ENCODE results near the gene USP6NL. TPM values are rescaled to one million over a fixed set of nuclear protein-coding genes. Genes with fewer than 3 reads are reported as not detected.

USP6NL gene
- total RNA-seq, 1 experiment from 2014 or later = 24.6 TPM

- 0 out of 2 replicates have a peak overlapping the region, but pooled peaks have one; percentile 3 for H3K4me2 ChIP-seq (ENCODE audit: low read length)
- ATAC-seq (no peak), DNase-seq (ENCODE audit: low read depth, low spot score) (no peak)
- ChIA-PET RAD21 (ENCODE audit: low non-redundant PET in 1 of 2, low total read pairs in 2 of 2, uncharacterized antibody in 2 of 2, unreplicated experiment in 2 of 2) (no interaction called here), POLR2A (no interaction called here), CTCF (interaction anchor here (2.2 to 3.0 kb wide), 3 partner anchors 16 to 240 kb away, joined by 5 to 14 read pairs (median 11); no protein-coding TSS in a partner anchor)
- no TSS peak for BruUV-seq (replicated peaks)
- H3K36me3 ChIP-seq (ENCODE audit: control insufficient read depth in 1 of 2, insufficient read depth in 2 of 2, low read length in 2 of 2) = no peaks in the 10 kb centered on the region
- H3K9ac ChIP-seq (ENCODE audit: low read length) = no peak overlapping the region
- H3K4me3 ChIP-seq (replicated peaks in 1 of 2; ENCODE audit: low read depth in 1 of 2, low read length in 2 of 2) = no peak overlapping the region
- H3K27me3 ChIP-seq (ENCODE audit: insufficient read depth, low read length) = no peaks in the 10 kb centered on the region
- no peaks in the 10 kb centered on the region for H3K9me2 ChIP-seq (ENCODE audit: insufficient read depth)
- H3K9me3 ChIP-seq (ENCODE audit: control insufficient read depth in 1 of 2, insufficient read depth in 1 of 2, low read depth in 1 of 2, low read length in 2 of 2) = no peaks in the 10 kb centered on the region
- no peaks in the 10 kb centered on the region for H3K79me2 ChIP-seq (ENCODE audit: insufficient read depth, low read length)
- H2AFZ ChIP-seq (ENCODE audit: low read depth, low read length, poor library complexity, severe bottlenecking) = no peak overlapping the region
- H4K20me1 ChIP-seq (ENCODE audit: insufficient read depth) = no peaks in the 10 kb centered on the region
- peaks cover 0 to 14% of the 10 kb centered on the region in 2 experiments; a peak in 1 of 4 replicates for H3K4me1 ChIP-seq (ENCODE audit: control insufficient read depth in 1 of 2, insufficient read depth in 2 of 2, low read length in 2 of 2)
- intact Hi-C loops (cut with micrococcal nuclease) = loop anchor here (5.0 kb wide), 1 partner anchor 470 kb away; no protein-coding TSS in a partner anchor
- TF ChIP-seq FOSL1 (IDR thresholded peaks at IDR 0.05; ENCODE audit: low read depth) = peak; percentile 35; the same call in 1 of the 2 replicates
- TF ChIP-seq EZH2phosphoT487 (IDR thresholded peaks at IDR 0.05; ENCODE audit: borderline replicate concordance) = no peak
- no peak for TF ChIP-seq TCF7L2 (IDR thresholded peaks at IDR 0.05; ENCODE audit: borderline replicate concordance, extremely low read depth, insufficient read depth, insufficient read length)
- no peak for TF ChIP-seq CBX3 (IDR thresholded peaks at IDR 0.05; ENCODE audit: low read depth)
- no peak for TF ChIP-seq ZFX (IDR thresholded peaks at IDR 0.05)
- TF ChIP-seq EGR1 (IDR thresholded peaks at IDR 0.05; ENCODE audit: low read depth) = no peak
- H3K27ac ChIP-seq (ENCODE audit: low read depth, low read length) = no peak overlapping the region
These were observed 94.3 kb downstream of the USP6NL start for GRCh38 chr10:11517150-11517549.

GRCh38 chr10:11516431-11516746 lies 95.1 kb downstream of the USP6NL start:
- Histone ChIP-seq H3K27me3 (ENCODE audit: insufficient read depth, low read length) (no peaks in the 10 kb centered on the region), H3K4me3 (replicated peaks in 1 of 2; ENCODE audit: low read depth in 1 of 2, low read length in 2 of 2) (no peak overlapping the region), H3K4me1 (ENCODE audit: control insufficient read depth in 1 of 2, insufficient read depth in 2 of 2, low read length in 2 of 2) (peaks cover 0 to 14% of the 10 kb centered on the region in 2 experiments; a peak in 1 of 4 replicates), H3K36me3 (ENCODE audit: control insufficient read depth in 1 of 2, insufficient read depth in 2 of 2, low read length in 2 of 2) (no peaks in the 10 kb centered on the region), H3K9me3 (ENCODE audit: control insufficient read depth in 1 of 2, insufficient read depth in 1 of 2, low read depth in 1 of 2, low read length in 2 of 2) (no peaks in the 10 kb centered on the region), H2AFZ (ENCODE audit: low read depth, low read length, poor library complexity, severe bottlenecking) (no peak overlapping the region), H3K9me2 (ENCODE audit: insufficient read depth) (no peaks in the 10 kb centered on the region), H3K4me2 (ENCODE audit: low read length) (no peak overlapping the region), H3K9ac (ENCODE audit: low read length) (no peak overlapping the region), H3K27ac (ENCODE audit: low read depth, low read length) (no peak overlapping the region), H4K20me1 (ENCODE audit: insufficient read depth) (no peaks in the 10 kb centered on the region), H3K79me2 (ENCODE audit: insufficient read depth, low read length) (no peaks in the 10 kb centered on the region)
- intact Hi-C loops (cut with micrococcal nuclease) = loop anchor here (5.0 kb wide), 1 partner anchor 471 kb away; no protein-coding TSS in a partner anchor
- POLR2A ChIA-PET = interaction anchor here (1.3 kb wide), 1 partner anchor 241 kb away, joined by 3 read pairs; no protein-coding TSS in a partner anchor
- no peak for DNase-seq (ENCODE audit: low read depth, low spot score)
- CTCF ChIA-PET = interaction anchor here (1.0 to 3.1 kb wide), 3 partner anchors 206 to 241 kb away, joined by 3 to 39 read pairs (median 27); no protein-coding TSS in a partner anchor
- ATAC-seq = no peak
- RAD21 ChIA-PET (ENCODE audit: low non-redundant PET in 1 of 2, low total read pairs in 2 of 2, uncharacterized antibody in 2 of 2, unreplicated experiment in 2 of 2) = interaction anchor here (0.9 to 2.0 kb wide), 2 partner anchors 209 to 241 kb away, joined by 3 to 10 read pairs; no protein-coding TSS in a partner anchor
- no peak for TF ChIP-seq TCF7L2 (IDR thresholded peaks at IDR 0.05; ENCODE audit: borderline replicate concordance, extremely low read depth, insufficient read depth, insufficient read length)
- no peak for TF ChIP-seq JUND (IDR thresholded peaks at IDR 0.05)
- no peak for TF ChIP-seq YY1 (IDR thresholded peaks at IDR 0.05; ENCODE audit: extremely low read depth, insufficient replicate concordance, low read depth, low read length)
- no peak for TF ChIP-seq EGR1 (IDR thresholded peaks at IDR 0.05; ENCODE audit: low read depth)
- no peak for TF ChIP-seq EZH2phosphoT487 (IDR thresholded peaks at IDR 0.05; ENCODE audit: borderline replicate concordance)
- TF ChIP-seq SP1 (IDR thresholded peaks at IDR 0.05; ENCODE audit: low read depth) = no peak
- TF ChIP-seq SRF (IDR thresholded peaks at IDR 0.05; ENCODE audit: low read depth) = no peak
- TF ChIP-seq ZFX (IDR thresholded peaks at IDR 0.05) = no peak
- no peak for TF ChIP-seq FOSL1 (IDR thresholded peaks at IDR 0.05; ENCODE audit: low read depth)
- TF ChIP-seq POLR2A (IDR thresholded peaks at IDR 0.05; ENCODE audit: borderline replicate concordance, extremely low read depth, insufficient read depth, insufficient read length) = no peak
- TF ChIP-seq SIN3A (IDR thresholded peaks at IDR 0.05; ENCODE audit: low read depth) = no peak
- TF ChIP-seq ATF3 (IDR thresholded peaks at IDR 0.05) = no peak
- TF ChIP-seq CEBPB (IDR thresholded peaks at IDR 0.05; ENCODE audit: low read depth) = no peak
- TF ChIP-seq EZH2 (IDR thresholded peaks at IDR 0.05) = no peak
- BruUV-seq (replicated peaks) = no TSS peak
